HCT116 (cell line): ENCODE results near the gene EXOC4. TPM values are rescaled to one million over a fixed set of nuclear protein-coding genes. Genes with fewer than 3 reads are reported as not detected.

Experiments used
- ATAC-seq: fragments of 200-7000 bp; cut with Tn5 transposase; 2 replicates; pipeline ENCODE4 v1.9.1; 2020; ENCODE audit warnings: mild to moderate bottlenecking, moderate library complexity
- BruUV-seq: library from RNA; stranded (reverse); fragments of 400-500 nt; replicated peaks from 2 replicates; lab custom pipeline; 2021; lab: Mats Ljungman, UMichigan
- CTCF ChIA-PET: fragments of 300-600 bp; sonication (Branson Sonifier 250); formaldehyde crosslinking; loops from one replicate; lab custom pipeline; 2021; ENCODE audit warnings: antibody characterized with exemption; lab: Charles Lee
- POLR2A ChIA-PET: fragments of 300-600, 350-600 bp; sonication (Branson Sonifier 250); formaldehyde crosslinking; loops from one replicate; lab custom pipeline; 2021; ENCODE audit warnings: antibody characterized with exemption; lab: Charles Lee
- RAD21 ChIA-PET, 2 experiments: fragments of 300-600 bp; sonication (Branson Sonifier 250); formaldehyde crosslinking; loops; one replicate each; lab custom pipeline; 2023; ENCODE audit warnings: low total read pairs in 2 of 2; ENCODE audit not compliant: uncharacterized antibody in 2 of 2, unreplicated experiment in 2 of 2, low non-redundant PET in 1 of 2; lab: Charles Lee
- DNase-seq: peaks from one replicate; pipeline ENCODE4 v3.0.0-alpha.2; 2010; ENCODE audit warnings: low read depth, low spot score
- H2AFZ ChIP-seq: fragments of 200-600 bp; shearing (Covaris generic), sonication (generic); 2 replicates; pipeline ENCODE4 v1.6.1; 2017; ENCODE audit warnings: low read depth, mixed run types, mixed read lengths, antibody characterized with exemption, low read length; ENCODE audit not compliant: poor library complexity, severe bottlenecking
- H3K27ac ChIP-seq: 2 replicates; pipeline ENCODE4 v1.5.1; 2012; ENCODE audit warnings: low read depth, low read length
- H3K27me3 ChIP-seq: fragments of 200-600 bp; sonication (generic); 2 replicates; pipeline ENCODE4 v1.6.1; 2016; ENCODE audit warnings: mixed run types, low read length, mixed read lengths; ENCODE audit not compliant: insufficient read depth
- H3K36me3 ChIP-seq, 2 experiments: fragments of 200-500 bp in 1 of 2; fragments of 200-600 bp in 1 of 2; sonication (Bioruptor generic) in 1 of 2; sonication (generic) in 1 of 2; 2 replicates each; pipeline versions ENCODE4 v1.5.1 to v1.6.1; 2014 to 2016; ENCODE audit warnings: low read length in 2 of 2, inconsistent platforms in 1 of 2, mixed read lengths in 1 of 2, mixed run types in 1 of 2; ENCODE audit not compliant: insufficient read depth in 2 of 2, control insufficient read depth in 1 of 2
- H3K4me1 ChIP-seq, 2 experiments: fragments of 200-600 bp in 1 of 2; sonication (generic) in 1 of 2; 2 replicates each; pipeline versions ENCODE4 v1.5.1 to v1.6.1; 2012 to 2017; ENCODE audit warnings: low read length in 2 of 2, inconsistent platforms in 1 of 2, mild to moderate bottlenecking in 1 of 2, mixed read lengths in 1 of 2, mixed run types in 1 of 2, moderate library complexity in 1 of 2; ENCODE audit not compliant: insufficient read depth in 2 of 2, control insufficient read depth in 1 of 2
- H3K4me2 ChIP-seq: fragments of 200-600 bp; sonication (generic); 2 replicates; pipeline ENCODE4 v1.6.1; 2017; ENCODE audit warnings: mixed run types, low read length, mixed read lengths
- H3K4me3 ChIP-seq, 2 experiments: fragments of 200-600 bp in 1 of 2; sonication (generic) in 1 of 2; replicated peaks in 1 of 2; 2 replicates each; pipeline ENCODE4 v1.5.1; 2011 to 2016; ENCODE audit warnings: low read length in 2 of 2, control low read depth in 1 of 2, low read depth in 1 of 2, mild to moderate bottlenecking in 1 of 2, mixed read lengths in 1 of 2, mixed run types in 1 of 2
- H3K79me2 ChIP-seq: fragments of 200-600 bp; sonication (generic); 2 replicates; pipeline ENCODE4 v1.6.1; 2017; ENCODE audit warnings: mild to moderate bottlenecking, mixed run types, low read length, moderate library complexity, mixed read lengths; ENCODE audit not compliant: insufficient read depth
- H3K9ac ChIP-seq: fragments of 200-600 bp; sonication (generic); 2 replicates; pipeline ENCODE4 v1.6.1; 2016; ENCODE audit warnings: low read length, mixed read lengths
- H3K9me2 ChIP-seq: fragments of 200-600 bp; sonication (generic), shearing (Covaris generic); 2 replicates; pipeline ENCODE4 v1.6.1; 2017; ENCODE audit warnings: mixed run types, mild to moderate bottlenecking, moderate library complexity; ENCODE audit not compliant: insufficient read depth
- H3K9me3 ChIP-seq, 2 experiments: fragments of 200-500 bp in 1 of 2; fragments of 200-600 bp in 1 of 2; sonication (Bioruptor generic) in 1 of 2; sonication (generic) in 1 of 2; 2 replicates each; pipeline ENCODE4 v1.6.1; 2014 to 2017; ENCODE audit warnings: low read length in 2 of 2, mixed read lengths in 2 of 2, inconsistent platforms in 1 of 2, low read depth in 1 of 2, mild to moderate bottlenecking in 1 of 2, mixed run types in 1 of 2, moderate library complexity in 1 of 2; ENCODE audit not compliant: control insufficient read depth in 1 of 2, insufficient read depth in 1 of 2
- H4K20me1 ChIP-seq: fragments of 200-600 bp; sonication (generic), shearing (Covaris generic); 2 replicates; pipeline ENCODE4 v1.6.1; 2017; ENCODE audit warnings: mixed run types, mild to moderate bottlenecking, moderate library complexity; ENCODE audit not compliant: insufficient read depth
- CEBPB ChIP-seq: IDR thresholded peaks from 2 replicates; pipeline ENCODE4 v1.6.1; 2012; ENCODE audit warnings: low read depth
- EZH2 ChIP-seq: fragments of 200-600 bp; sonication (generic); IDR thresholded peaks from 2 replicates; pipeline ENCODE4 v1.6.1; 2017; ENCODE audit warnings: antibody characterized with exemption, mixed run types
- FOSL1 ChIP-seq: IDR thresholded peaks from 2 replicates; pipeline ENCODE4 v1.6.1; 2012; ENCODE audit warnings: low read depth
- JUND ChIP-seq: IDR thresholded peaks from 2 replicates; pipeline ENCODE4 v1.6.1; 2012
- MAX ChIP-seq: IDR thresholded peaks from 2 replicates; pipeline ENCODE4 v1.6.1; 2012
- POLR2A ChIP-seq: IDR thresholded peaks from 2 replicates; pipeline ENCODE4 v1.7.0; 2011; ENCODE audit warnings: borderline replicate concordance; ENCODE audit not compliant: insufficient read depth, insufficient read length; ENCODE audit errors: extremely low read depth
- POLR2AphosphoS5 ChIP-seq: IDR thresholded peaks from 2 replicates; pipeline ENCODE4 v1.6.1; 2011; ENCODE audit warnings: mild to moderate bottlenecking, low read depth, low read length, moderate library complexity
- SP1 ChIP-seq: IDR thresholded peaks from 2 replicates; pipeline ENCODE4 v1.6.1; 2012; ENCODE audit warnings: low read depth
- ZNF274 ChIP-seq: fragments of 200-500 bp; sonication (Bioruptor generic); IDR thresholded peaks from 2 replicates; pipeline ENCODE4 v1.6.1; 2014; ENCODE audit warnings: mild to moderate bottlenecking, low read depth, low read length, inconsistent platforms
- intact Hi-C: fragments of 100-400 bp; cut with micrococcal nuclease; formaldehyde crosslinking; loops from 2 replicates; pipeline ENCODE4 v1.10.0; 2022
- total RNA-seq: library from RNA; stranded (reverse); gene quantifications from one replicate; pipeline ENCODE4 v1.2.1, GENCODE V29; 2021; ENCODE audit not compliant: unreplicated experiment
- TF ChIP-seq, protein P1 (sequence below): IDR thresholded peaks from 2 replicates; pipeline ENCODE4 v1.6.1; 2012; ENCODE audit warnings: low read depth

EXOC4 gene
- total RNA-seq, 1 experiment from 2014 or later = 40.3 TPM

GRCh38 chr7:133830081-133830480, 577.2 kb downstream of the EXOC4 start:
- CTCF ChIA-PET = no interaction called here

More at GRCh38 chr7:133830081-133830480, 577.2 kb downstream of the EXOC4 start:
- BruUV-seq = no TSS peak
- H3K9ac ChIP-seq = no peak overlapping the region
- H3K4me1 ChIP-seq = no peaks in the 10 kb centered on the region
- no peak overlapping the region for H3K27ac ChIP-seq
- H3K4me3 ChIP-seq = no peak overlapping the region
- H3K4me2 ChIP-seq = no peak overlapping the region
- no peak overlapping the region for H2AFZ ChIP-seq
- H3K9me2 ChIP-seq = no peaks in the 10 kb centered on the region
- H3K27me3 ChIP-seq = no peaks in the 10 kb centered on the region
- TF ChIP-seq FOSL1 = no peak
- TF ChIP-seq, protein P1, sequence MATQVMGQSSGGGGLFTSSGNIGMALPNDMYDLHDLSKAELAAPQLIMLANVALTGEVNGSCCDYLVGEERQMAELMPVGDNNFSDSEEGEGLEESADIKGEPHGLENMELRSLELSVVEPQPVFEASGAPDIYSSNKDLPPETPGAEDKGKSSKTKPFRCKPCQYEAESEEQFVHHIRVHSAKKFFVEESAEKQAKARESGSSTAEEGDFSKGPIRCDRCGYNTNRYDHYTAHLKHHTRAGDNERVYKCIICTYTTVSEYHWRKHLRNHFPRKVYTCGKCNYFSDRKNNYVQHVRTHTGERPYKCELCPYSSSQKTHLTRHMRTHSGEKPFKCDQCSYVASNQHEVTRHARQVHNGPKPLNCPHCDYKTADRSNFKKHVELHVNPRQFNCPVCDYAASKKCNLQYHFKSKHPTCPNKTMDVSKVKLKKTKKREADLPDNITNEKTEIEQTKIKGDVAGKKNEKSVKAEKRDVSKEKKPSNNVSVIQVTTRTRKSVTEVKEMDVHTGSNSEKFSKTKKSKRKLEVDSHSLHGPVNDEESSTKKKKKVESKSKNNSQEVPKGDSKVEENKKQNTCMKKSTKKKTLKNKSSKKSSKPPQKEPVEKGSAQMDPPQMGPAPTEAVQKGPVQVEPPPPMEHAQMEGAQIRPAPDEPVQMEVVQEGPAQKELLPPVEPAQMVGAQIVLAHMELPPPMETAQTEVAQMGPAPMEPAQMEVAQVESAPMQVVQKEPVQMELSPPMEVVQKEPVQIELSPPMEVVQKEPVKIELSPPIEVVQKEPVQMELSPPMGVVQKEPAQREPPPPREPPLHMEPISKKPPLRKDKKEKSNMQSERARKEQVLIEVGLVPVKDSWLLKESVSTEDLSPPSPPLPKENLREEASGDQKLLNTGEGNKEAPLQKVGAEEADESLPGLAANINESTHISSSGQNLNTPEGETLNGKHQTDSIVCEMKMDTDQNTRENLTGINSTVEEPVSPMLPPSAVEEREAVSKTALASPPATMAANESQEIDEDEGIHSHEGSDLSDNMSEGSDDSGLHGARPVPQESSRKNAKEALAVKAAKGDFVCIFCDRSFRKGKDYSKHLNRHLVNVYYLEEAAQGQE = no peak
- TF ChIP-seq SP1 = no peak
- no peak for TF ChIP-seq CEBPB
- no peak for TF ChIP-seq ZNF274
- no peak for TF ChIP-seq POLR2A
- no peak for TF ChIP-seq MAX
- TF ChIP-seq JUND = no peak
- no peak for TF ChIP-seq EZH2
- no peak for TF ChIP-seq POLR2AphosphoS5
- RAD21 ChIA-PET = no interaction called here
- no peaks in the 10 kb centered on the region for H3K9me3 ChIP-seq
- H4K20me1 ChIP-seq = no peaks in the 10 kb centered on the region
- DNase-seq = no peak
- no peak for ATAC-seq
- POLR2A ChIA-PET = no interaction called here
- intact Hi-C loops = no loop called here
- H3K79me2 ChIP-seq = no peaks in the 10 kb centered on the region
- no peaks in the 10 kb centered on the region for H3K36me3 ChIP-seq
